Measurements from ENCODE around the gene LILRB3.
"Not testable (repeated sequence)": the region's sequence is repeated elsewhere in the genome, so short reads cannot be mapped to it uniquely, and the experiment has no call there.

The LILRB3 gene

DNA sequence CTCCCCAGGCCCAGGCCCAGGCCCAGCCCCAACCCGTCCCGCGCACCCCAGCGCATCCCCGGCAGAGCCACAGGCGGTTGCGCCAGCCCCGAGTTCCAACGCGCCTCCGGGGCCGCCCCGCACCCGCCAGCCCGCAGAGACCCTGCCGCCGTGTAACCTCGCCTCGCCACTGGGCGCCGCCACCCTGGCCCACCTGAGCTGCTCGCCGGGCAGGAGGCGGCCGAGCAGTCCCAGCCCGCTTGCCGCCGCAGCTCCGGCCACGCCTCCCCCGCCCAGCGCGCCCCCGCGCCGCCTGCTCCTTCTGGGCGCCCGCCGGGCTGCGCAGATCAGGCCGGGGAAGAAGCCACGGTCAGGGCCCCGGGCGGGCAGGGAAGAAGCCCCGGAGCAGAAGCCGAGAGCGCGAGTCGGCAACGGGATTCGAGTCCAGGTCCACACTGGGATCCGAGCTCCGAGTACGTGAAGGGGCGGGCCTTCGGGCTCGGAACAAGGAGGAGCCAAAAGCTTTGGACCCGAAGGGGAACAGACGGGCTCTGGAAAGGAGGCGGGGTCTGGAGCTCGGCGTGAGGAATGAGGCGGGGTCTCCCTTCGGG, 33.6 kb downstream of the LILRB3 start, which contains the start of gene MBOAT7:
TSS of gene MBOAT7 (minus strand) at position 436 of the 590 bp plus-strand sequence. CDS start 1,072 bp downstream, outside the sequence.
- DNase-seq = no peak

DNA sequence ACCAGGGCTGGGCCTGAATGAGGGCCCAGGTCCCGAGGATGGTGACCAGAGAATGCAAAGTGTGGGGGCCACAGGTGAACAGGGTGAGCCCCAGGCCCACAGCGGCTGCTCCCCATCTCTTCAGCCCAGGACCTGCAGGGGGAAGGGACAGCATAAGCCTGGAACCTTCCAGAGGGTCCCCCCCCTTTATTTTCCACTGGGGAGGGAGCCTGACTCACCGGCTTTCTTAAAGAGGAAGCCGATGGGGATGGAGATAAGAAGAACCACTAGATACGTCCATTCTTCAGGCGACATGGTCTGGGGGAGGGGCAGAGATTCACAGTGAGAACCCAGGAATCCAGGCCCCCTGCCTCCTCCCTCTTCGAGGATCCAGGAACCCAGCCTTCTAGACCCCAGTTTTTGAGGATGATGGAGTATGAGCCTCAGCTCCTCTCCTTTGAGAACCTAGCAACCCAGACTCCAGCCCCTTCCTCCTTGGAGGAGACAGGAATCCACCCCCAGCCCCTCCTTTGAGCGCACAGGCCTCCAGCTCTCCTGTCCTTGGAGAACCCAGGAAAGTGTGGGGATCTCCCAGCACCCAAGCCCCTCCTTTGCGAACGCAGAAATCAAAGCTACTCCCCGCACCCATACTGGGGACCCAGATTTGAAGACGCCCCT, 34.5 kb downstream of the LILRB3 start:
- peak; percentile 75 for DNase-seq

DNA sequence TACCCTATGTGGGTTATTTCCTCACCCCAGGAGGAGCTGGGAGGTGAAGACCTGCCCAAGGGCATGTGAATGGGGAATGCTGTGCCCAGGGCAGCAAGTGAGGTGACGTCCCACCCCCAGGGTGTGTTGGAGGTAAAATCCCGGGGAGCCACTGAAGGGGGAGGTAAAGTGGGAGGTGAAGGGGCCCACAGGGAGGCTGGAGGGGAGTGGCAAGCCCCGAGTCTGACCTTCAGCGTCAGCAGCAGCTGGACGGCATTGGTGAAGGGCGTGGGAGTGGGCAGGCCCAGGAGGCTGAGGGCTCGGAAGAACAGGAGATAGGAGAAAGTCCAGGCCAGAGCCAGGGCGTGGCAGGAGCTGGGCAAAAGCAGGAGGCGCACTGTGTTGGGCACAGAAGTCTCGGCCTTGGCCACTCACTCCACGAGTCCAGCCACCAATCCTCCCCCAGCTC, 35.8 kb downstream of the LILRB3 start:
- no peak for DNase-seq

DNA sequence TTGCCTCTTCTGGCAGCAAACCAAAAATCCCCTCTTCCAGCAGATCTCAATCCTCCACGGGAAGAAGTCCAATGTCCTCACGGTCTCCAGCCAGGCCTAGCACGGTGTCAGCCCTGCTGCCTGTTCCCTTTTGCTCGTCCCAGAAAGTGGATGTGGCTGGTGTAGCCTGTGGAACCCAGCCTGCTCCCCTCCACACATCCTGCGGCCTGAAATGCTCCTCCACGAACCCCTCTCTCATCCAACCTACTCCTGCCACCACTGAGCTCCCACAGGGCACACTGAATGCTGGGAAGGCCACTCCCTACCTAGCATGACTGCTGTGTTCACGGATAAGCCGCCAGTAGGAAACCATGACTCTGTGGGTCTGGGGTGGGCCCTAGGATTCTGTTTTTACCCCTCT, 36.5 kb downstream of the LILRB3 start:
- DNase-seq = no peak

DNA sequence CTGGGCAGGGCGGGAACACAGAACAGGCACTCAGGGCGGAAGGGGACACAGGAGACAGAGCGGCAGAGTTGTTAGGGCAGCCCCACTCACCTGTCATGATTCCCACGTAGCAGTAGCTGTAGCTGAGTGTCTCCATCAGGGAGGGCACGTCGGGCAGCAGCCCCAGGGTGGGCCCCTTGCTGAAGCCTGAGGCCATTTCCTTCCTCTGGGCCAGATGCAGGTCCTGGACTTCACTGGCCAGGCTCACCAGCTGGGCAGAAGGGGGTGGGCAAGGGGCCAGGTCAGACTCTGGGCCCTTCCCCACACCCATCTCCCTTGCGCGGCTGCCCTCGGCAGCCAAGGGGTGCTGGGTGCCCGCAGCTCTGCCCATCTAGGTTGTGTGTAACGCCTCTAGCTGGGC, 39.4 kb downstream of the LILRB3 start:
- DNase-seq = no peak

DNA sequence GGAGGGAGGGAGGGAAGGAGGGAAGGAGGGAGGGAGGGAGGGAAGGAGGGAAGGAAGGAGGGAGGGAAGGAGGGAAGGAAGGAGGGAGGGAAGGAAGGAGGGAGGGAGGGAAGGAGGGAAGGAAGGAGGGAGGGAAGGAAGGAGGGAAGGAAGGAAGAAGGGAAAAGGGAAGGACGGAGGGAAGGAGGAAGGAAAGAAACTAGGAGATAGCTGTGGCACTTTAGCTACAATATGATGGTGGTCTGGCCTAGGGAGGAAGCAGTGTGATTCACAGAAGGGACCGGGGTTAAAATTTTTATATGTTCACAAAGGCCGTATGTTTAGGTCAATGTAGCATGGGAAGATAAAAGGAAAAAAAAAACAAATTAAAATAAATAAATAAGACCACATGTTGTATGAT, 40.9 kb downstream of the LILRB3 start:
- DNase-seq = not testable (repeated sequence)

DNA sequence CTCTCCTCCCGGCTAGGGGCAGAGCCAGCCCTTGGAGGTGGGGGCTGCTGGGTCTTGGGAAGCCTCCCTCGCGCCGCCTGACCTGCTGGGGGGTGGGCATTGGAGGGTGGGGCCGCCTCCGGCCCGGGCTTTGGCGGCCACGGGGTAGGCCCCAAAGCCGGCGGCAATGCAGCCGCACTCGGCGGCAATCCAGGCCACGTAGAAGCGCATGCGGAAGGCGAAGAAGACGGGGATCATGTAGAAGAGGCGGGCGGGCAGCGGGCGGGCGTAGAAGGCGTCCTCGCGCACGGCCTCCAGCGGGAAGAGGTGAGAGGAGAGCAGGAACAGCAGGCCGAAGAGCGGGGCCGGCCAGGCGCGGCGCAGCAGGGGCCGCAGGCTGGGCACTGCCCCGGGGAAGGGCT, 42.1 kb downstream of the LILRB3 start:
- no peak for DNase-seq

DNA sequence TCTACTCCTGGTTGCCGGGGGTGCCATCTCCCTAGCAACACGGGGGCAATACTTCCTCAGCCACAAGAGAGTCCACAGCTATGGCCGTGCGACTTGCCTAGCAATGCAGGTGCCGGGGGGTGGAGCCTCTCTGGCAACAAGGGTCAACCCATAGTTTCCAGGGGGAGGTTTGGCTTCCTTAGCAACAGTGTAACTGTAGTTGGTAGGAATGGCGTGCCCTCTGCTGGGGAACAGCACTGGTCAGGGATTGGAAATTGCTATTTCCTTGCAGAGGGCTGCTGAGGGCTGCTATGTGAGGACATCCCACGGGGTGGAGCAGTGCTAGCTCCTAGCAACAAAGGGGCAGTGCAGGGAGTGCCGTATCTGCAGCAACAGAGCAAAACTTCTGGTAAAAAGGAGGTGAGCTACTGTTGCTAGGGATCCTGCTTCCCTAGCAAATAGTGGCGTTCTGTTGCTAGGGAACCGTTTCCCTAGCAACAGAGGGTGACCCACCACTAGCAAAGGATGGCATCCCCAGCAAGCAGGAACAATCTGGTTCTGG, 42.8 kb downstream of the LILRB3 start:
- DNase-seq = no peak

DNA sequence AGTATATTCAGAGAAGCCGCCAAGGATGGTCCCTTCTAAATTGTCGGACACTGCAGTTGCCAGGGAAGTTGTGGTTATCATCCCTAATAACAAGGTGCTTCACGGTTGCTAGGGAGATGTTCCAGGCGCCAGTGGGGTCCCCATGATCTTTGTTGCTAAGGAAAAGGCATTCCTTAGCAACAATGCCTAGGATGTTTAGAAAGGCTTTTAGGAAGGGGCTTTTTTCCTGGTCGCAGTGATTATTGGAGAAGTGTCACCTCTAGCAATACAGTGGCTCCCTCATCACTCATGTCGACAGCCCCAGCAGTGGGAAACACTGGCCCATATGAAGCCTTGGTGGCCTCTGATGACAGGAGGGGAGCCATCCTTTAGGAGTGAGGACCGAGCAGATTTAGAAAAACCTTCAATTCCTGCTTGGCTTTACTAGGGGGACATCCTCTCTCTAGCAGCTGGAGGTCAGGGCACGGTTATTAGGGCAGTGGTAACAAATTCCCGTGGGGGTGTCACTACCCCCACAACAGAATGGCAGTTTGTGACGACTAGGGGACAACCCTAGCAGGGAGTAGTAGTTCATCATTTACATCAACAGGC, 43.5 kb downstream of the LILRB3 start:
- no peak for DNase-seq

DNA sequence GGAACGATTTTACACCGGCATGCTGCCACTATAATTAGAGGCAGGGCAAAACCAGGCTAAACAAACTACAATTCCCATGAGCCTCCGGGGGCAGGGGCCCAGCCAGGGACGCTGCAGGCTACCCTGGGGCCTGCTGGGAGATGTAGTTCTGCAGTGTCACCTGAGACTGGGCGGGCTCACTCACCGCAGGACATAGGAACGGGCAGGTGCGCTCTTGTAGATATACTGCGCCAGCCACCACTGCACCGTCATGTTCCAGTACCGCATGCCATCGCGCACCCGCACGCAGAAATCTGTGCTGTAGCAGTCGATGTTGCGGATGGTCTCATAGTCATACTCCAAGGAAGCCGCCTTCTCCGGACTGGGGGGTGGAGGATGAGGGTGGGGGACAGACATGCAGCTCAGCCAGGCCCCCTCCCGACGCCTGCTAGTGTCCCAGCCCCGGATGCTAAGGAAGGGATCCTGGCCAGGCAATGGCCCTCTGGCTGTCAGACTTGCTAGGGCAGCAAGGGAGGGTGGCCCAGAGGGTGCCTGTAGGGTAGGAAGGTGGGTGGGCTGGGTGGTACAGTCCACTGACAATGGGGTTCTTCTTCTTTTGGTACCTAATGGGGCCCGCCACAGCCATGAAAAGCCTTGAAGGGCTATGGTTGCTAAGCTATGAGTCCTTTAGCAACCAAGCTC, 44.1 kb downstream of the LILRB3 start:
- DNase-seq = peak; percentile 62

DNA sequence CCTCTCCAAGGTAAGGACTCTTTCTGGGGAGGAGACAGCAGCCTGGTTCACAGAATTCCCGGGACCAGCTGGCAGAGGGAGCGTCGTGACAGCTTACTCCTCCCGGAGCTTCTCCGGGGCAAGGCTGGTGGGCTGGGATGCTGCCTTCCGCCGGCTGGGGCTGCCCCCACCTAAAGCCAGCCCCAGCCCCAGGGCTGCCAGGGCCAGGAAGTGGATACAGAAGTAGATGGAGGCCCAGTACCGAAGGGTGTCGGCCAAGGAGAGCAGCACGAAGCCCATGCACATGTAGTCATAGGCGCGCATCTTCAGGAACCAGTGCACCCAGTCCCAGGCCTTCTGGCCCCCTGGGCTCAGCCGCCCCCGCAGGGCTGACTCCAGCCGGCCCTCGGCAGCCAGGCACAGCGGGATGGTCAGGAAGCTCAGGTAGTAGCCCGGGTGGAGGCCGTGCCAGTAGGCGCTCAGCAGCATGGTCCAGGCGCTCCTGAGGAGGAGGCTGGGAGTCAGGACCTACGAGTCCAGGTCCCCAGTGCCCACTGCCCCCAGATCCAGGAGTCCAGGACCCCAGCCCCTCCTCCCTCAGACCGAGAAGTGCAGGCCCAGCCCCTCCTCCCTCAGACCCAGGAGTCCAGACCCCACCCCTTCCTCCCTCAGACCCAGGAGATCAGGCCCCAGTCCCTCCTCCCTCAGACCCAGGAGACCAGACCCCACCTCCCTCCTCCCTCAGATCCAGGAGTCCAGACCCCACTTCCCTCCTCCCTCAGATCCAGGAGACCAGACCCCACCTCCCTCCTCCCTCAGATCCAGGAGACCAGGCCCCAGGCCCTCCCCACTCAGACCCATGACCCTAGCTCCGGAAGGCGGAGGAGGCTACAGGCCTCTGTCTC, 48.6 kb downstream of the LILRB3 start:
- no peak for DNase-seq

DNA sequence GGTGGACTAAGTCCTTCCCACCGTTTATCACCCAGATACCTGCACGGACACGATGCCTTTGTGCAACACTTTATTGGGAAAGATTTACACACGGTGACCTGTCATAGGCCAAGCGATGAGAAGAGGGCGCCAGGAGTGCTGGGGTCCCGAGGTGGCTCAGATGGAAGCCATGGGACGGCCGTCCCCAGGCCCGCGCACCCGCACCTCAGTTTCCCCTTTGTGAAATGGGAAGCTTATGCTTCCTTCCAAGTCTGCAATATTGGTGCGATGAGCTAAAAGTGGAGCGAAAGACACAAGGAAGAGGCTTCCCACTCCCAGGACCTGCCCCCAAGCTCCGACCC, 49.5 kb downstream of the LILRB3 start:
- no peak for DNase-seq

DNA sequence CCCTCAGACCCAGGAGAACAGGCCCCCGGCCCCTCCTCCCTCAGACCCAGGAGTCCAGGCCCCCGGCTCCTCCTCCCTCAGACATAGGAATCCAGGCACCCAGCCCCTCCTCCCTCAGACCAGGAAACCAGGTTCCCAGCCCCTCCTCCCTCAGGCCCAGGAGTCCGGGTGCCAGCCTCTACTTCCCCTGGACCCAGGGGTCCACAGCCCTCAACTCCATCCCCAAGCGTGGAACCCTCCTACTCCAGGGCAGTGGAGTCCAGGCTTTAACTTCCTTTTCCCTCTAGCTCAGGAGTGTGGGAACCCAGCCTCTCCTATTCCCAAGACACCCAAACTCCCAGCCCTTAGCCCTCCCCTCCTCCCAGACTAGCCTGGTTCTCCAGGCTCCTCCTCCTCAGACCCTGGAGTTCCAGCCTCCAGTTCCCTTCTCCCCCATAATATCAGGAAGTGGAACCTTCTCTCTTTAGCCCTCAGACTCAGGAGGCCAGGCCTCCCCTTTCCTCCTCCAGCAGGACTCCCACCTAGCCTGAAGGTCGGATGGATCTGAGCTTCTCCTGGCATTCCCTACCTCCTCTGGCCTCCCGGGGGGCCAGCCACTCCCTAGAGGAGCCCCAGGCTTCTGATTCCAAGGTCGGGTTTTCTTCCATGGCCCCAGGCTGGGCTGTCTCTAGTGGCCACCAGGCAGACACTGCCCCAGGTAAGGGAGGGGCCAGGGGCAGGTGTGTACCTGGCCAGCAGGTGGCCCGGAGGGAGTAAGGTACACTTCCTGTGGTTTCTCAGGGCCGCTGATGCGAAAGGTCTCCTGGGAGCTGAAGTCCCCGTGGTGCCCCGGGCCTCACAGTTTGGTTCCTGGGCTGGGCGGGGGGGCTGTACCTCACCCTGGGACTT, 50.1 kb downstream of the LILRB3 start, which contains the start of gene TMC4:
TSS of gene TMC4 (minus strand) at position 690 of the 888 bp plus-strand sequence. CDS start at position 647, 43 bp downstream.
- no peak for DNase-seq

DNA sequence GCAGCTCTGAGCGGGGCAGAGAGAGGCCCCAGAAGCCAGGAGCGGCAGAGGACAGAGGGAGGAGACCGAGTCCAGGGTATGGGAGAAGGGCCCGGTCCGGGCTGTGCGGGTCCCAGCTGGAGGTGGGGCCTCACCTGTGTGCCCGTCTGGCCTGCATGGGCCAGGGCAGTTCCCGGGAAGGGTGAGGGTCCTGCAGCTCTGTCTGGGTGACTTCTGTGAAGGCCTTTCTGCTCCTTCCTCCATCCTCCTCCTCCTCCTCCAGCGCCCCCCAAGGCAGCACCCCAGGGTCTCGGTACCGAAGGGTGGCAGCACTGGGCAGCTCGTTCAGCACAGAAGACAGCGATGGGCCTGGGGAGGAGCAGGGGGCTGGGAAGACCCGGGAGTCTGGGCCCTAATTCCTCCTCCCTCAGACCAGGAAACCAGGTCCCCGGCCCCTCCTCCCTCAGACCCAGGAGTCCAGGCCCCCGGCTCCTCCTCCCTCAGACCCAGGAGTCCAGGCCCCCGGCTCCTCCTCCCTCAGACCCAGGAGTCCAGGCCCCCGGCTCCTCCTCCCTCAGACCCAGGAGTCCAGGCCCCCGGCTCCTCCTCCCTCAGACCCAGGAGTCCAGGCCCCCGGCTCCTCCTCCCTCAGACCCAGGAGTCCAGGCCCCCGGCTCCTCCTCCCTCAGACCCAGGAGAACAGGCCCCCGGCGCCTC, 50.9 kb downstream of the LILRB3 start:
- DNase-seq = not testable (repeated sequence)

DNA sequence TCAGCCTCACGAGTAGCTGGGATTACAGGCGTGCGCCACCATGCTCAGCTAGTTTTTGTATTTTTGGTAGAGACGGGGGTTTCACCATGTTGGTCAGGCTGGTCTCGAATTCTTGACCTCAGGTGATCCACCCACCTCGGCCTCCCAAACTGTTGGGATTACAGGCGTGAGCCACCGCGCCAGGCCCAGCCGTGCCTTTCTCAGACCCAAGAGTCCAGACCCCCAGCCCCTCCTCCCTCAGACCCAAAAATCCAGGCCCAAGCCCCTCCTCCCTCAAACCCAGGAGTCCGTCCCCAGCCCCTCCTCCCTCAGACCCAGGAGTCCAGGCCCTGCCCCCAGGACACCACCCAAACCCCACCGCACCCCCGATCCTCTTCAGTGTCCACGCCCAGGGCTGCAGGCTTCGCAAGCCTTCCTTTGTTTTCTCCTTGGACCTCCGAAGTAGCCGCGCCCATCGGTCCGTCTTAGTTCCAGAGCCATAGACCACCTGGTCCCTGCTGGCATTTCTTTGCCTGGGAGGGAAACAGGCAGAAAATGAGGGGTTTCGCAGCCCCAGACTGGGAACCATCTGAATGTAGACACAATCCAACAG, 53.6 kb downstream of the LILRB3 start:
- no peak for DNase-seq

DNA sequence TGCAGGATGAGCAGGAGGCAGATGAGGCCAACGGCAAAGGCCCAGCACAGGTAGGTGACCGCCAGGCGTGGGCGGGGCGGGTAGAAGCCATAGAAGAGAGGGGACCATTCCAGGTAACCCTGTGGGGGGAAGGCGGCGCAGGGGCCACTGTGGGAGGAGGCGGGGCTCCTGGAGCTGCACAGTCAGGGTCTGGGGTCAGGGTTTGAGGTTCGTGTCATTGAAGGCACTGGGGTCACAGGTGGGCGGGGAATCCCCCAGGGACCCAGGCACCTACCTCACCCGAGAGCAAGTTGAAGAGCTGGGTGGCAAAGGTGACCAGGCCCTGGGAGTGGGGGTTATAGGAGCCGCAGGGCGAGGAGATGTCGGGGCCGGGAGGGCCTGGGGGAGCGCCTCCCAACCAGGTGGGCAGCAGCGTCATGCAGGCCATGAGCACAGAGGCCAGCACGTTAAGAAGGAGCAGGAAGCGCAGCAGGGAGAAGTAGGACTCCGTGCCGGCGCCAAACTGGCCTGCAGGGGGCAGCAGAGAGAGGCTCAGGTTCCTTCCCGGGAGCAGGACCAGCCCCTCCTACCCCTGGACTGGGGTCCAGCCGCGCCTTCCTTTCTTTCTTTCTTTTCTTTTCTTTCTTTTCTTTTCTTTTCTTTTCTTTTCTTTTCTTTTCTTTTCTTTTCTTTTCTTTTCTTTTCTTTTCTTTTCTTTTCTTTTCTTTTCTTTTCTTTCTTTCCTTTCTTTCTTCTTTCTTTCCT, 54.5 kb downstream of the LILRB3 start:
- peak; percentile 96 for DNase-seq
